WI38 (cell line): ENCODE data around the gene IL17A.

Experiments
- H3K4me3 ChIP-seq: 2 replicates; pipeline ENCODE4 v1.5.1; 2011; ENCODE audit warnings: low read depth, mild to moderate bottlenecking, control low read depth, low read length
- TF ChIP-seq, protein P1 (sequence below): IDR thresholded peaks from 2 replicates; pipeline ENCODE4 v1.5.1; 2012; ENCODE audit warnings: low read depth, mild to moderate bottlenecking, control low read depth, low read length

The IL17A gene

DNA sequence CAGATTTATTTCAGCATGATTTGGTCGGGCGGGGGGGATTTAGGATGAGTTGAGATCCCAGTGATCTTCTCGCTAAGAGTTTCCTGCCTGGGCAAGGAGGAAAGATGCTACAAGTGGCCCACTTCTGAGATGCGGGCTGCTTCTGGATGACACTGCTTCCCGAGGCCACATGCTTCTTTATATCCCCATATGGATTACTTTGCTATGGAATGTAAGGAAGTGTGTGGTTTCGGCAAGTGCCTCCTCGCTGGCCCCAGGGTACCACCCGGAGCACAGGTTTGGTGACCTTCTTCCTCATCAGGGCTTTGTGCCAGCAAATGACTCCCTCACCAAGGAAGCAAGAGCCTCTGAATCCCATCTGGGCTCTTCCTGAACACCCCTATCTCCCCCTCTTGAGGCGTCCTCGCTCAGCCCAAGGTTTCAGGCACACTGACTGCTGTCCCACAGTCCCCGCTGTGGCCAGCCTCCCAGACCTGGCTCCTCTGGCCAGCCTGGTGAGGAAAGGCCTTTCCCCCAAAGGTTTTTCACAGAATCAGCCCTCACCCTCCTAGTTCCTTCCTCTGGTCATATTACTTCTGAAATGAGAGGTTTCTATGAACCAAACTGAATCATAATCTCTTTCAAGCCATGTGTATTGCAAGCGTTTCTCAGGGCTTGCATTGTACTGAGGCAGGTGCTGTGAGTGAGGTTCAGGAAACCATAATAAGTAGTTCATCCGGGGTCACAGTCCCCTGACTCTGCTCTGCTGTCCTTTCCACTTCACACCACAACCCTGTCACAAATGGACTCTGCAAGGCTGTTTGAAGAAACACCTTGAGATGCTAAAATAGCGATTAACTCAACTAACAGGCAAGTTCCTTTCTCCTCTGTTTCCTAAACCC lies 41.7 kb upstream of the IL17A start:
- TF ChIP-seq, protein P1, sequence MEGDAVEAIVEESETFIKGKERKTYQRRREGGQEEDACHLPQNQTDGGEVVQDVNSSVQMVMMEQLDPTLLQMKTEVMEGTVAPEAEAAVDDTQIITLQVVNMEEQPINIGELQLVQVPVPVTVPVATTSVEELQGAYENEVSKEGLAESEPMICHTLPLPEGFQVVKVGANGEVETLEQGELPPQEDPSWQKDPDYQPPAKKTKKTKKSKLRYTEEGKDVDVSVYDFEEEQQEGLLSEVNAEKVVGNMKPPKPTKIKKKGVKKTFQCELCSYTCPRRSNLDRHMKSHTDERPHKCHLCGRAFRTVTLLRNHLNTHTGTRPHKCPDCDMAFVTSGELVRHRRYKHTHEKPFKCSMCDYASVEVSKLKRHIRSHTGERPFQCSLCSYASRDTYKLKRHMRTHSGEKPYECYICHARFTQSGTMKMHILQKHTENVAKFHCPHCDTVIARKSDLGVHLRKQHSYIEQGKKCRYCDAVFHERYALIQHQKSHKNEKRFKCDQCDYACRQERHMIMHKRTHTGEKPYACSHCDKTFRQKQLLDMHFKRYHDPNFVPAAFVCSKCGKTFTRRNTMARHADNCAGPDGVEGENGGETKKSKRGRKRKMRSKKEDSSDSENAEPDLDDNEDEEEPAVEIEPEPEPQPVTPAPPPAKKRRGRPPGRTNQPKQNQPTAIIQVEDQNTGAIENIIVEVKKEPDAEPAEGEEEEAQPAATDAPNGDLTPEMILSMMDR, result no peak
- H3K4me3 ChIP-seq, result no peak overlapping the region

DNA sequence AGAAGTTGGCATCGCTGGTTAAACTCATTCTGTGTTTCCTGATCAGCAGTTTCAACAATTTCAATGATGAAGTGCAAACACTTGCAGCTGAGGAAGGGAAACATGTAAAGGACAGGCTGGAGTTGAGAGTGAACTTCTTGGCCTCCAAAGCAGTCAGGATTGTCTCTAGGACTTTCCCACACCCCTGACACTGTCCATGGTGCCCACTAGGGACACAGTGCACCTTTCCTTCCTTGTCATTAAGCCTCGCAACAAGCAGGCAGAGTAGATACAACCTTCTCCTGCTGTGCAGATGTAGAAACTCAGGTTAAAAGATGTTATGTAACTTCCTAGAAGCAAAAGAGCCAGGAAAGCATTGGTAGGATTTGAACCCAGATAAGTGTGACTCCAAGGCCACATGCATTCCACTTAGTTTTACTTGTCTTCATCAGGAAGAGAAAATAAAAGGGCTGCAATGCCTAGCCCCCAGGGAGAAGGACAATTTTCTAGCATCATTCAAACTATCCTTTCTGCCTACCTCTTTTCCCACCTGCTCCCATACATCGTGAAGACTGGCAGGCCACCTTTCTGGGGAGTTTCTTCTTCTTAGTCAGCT lies 39.2 kb upstream of the IL17A start:
- TF ChIP-seq, protein P1, result no peak
- H3K4me3 ChIP-seq, result no peak overlapping the region

DNA sequence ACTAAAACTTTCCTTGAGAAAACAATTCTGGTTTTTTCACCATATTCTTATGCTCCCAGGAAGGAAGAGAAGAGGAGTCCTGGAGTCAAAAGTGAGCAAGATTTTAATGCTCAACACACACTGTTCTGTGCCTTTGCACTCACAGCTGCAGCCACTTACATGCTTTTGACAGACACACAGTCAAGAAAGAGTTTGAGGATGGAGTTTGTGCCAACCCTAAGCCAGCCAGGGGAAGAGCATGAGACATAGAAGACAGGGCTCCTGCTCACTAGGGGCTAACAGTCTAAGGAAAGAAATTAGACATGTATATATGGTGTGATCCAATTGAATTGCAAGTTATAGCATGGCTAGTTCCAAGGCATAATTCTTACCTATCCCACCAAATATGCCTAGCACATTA lies 37.1 kb upstream of the IL17A start:
- TF ChIP-seq, protein P1, result no peak
- H3K4me3 ChIP-seq, result no peak overlapping the region

DNA sequence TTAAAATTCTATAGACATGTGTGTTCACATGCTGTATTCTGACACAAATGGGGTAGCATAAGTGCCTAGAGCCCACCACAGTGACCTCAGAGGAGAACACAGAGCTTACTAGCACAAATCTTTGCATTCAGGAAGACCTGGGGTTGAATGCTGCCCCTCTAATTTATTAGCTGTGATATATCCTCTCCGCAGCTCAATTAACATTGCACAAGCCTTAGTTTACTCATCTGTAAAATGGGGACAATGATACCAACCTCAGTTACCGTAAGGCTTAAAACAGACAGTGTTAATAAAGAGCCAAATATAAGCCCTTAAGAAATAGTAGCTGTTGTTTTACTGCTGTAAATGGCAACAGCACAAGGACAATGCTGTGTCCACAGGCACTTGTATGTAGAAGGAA lies 36.2 kb upstream of the IL17A start:
- H3K4me3 ChIP-seq, result no peak overlapping the region
- TF ChIP-seq, protein P1, result no peak

DNA sequence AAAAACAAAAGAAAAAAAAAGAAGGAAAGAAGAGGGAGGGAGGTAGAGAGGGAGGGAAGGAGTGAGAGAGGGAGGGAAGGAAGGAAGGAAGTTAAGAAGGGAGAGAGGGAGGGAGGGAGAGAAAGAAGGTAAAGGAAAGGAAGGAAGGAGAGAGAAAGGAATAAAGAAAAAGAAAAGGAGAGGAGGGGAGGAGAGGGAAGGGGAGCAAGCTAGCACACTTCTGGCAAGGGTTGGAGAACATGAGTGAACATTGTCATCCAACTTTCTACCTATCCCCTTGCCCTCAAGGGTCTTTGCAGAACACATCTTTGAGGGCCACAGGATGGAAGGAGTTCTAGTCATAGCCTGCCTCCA lies 34.1 kb upstream of the IL17A start:
- TF ChIP-seq, protein P1, result no peak
- no peak overlapping the region for H3K4me3 ChIP-seq

DNA sequence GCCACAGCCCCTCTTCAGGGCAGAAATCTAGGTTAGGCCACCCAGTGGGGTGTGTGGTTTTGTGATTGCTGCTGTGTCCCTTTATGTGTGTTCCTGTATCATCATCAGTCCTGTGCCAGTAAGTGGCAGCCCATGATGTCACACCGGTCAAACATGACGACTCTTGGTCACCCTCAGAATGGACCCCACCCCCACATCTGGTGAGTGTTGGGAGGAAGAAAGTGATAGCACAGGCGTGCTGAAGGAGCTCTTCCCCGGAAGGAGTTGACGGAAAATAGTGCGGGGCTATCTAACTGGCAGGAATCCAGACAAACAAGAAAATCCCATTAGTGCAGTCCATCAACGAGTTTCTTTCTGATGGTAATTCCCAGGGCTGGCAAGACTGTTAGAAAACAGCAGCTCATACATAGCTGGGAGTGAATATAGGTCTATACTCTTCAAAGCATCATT lies 33.4 kb upstream of the IL17A start:
- no peak overlapping the region for H3K4me3 ChIP-seq

DNA sequence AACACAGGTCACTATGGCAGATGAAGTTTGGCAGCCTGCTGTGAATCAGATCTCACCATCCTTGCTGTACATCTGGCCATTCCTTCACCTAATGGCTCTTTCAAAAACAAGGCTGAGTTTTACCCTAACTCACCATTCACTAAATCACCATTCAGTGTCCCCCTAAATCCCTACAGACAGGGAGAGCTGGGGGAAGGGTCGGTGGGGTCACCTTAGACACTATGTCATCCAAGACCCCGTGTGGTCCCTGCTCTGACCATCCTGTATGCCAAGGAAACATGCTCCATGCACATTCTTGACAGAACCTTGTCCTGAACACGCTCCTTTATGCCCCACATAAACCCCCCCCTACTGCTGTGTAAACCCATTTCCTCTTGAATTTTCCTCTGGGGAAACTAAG lies 31.8 kb upstream of the IL17A start:
- no peak overlapping the region for H3K4me3 ChIP-seq
- TF ChIP-seq, protein P1, result no peak

More for the DNA sequence above, 33.4 kb upstream of the IL17A start:
- TF ChIP-seq, protein P1, result no peak
